Small intestine (tissue), 7 donors: ENCODE results near the gene CRYGA. TPM values are rescaled to one million over a fixed set of nuclear protein-coding genes. Genes with fewer than 3 reads are reported as not detected.

Experiments
- DNase-seq, 2 donors: peaks; one replicate each; pipeline versions ENCODE4 v3.0.0 to v3.0.0-alpha.2; 2013
- FAIRE-seq: peaks from 2 replicates; lab custom pipeline; 2012; peaks lifted over from hg19 to GRCh38; lab: Jason Lieb, UNC
- H3K27ac ChIP-seq, 3 donors: one replicate each; pipeline ENCODE4 v1.5.1; 2013; ENCODE audit warnings: low read length in 2 of 3, mild to moderate bottlenecking in 2 of 3, control low read depth in 1 of 3, inconsistent platforms in 1 of 3, low read depth in 1 of 3, moderate library complexity in 1 of 3
- H3K27me3 ChIP-seq, 3 donors: one replicate each; pipeline ENCODE4 v1.6.1; 2013; ENCODE audit warnings: low read length in 3 of 3, inconsistent platforms in 1 of 3; ENCODE audit not compliant: control insufficient read depth in 3 of 3, insufficient read depth in 3 of 3
- H3K36me3 ChIP-seq, 3 donors: one replicate each; pipeline ENCODE4 v1.6.1; 2013; ENCODE audit warnings: low read length in 3 of 3, inconsistent platforms in 1 of 3, low read depth in 1 of 3, mild to moderate bottlenecking in 1 of 3, moderate library complexity in 1 of 3; ENCODE audit not compliant: control insufficient read depth in 3 of 3, insufficient read depth in 2 of 3
- H3K4me1 ChIP-seq, 3 donors: one replicate each; pipeline ENCODE4 v1.6.1; 2013; ENCODE audit warnings: low read length in 2 of 3, inconsistent platforms in 1 of 3, low read depth in 1 of 3, mild to moderate bottlenecking in 1 of 3, moderate library complexity in 1 of 3; ENCODE audit not compliant: control insufficient read depth in 3 of 3, insufficient read depth in 2 of 3
- H3K4me3 ChIP-seq, 3 donors: one replicate each; pipeline ENCODE4 v1.5.1; 2013; ENCODE audit warnings: low read length in 3 of 3, control low read depth in 1 of 3, inconsistent platforms in 1 of 3, low read depth in 1 of 3, mild to moderate bottlenecking in 1 of 3, moderate library complexity in 1 of 3
- H3K9me3 ChIP-seq, 2 donors: one replicate each; pipeline ENCODE4 v1.6.1; 2013; ENCODE audit warnings: low read depth in 1 of 2, low read length in 1 of 2; ENCODE audit not compliant: control insufficient read depth in 2 of 2, insufficient read depth in 1 of 2
- WGBS, 3 donors: extraction: QIAGEN DNeasy Blood & Tissue Kit; methylation state at CpG; one replicate each; pipeline ENCODE4 v1.1.7; 2013; 5-methylcytosine and 5-hydroxymethylcytosine counted together
- polyA plus RNA-seq, 4 donors: library from polyadenylated mRNA; stranded (reverse) in 3 of 4; unstranded in 1 of 4; fragments of 200-250 nt in 3 of 4; fragments of 120-200 nt in 1 of 4; gene quantifications; one replicate each; pipeline versions ENCODE4 v1.2.1 to v1.2.3, GENCODE V29; 2013
- donor health status: healthy with polysubstance abuse.
- donor health status: control.
- donor health status: control.
- donor health status: Bipolar disorder and iron deficiency.
- donor health status: healthy.

Gene CRYGA
- polyA plus RNA-seq, 4 donors: not detected

GRCh38 chr2:208175840-208176153 is 12.4 kb upstream of the CRYGA start:
- Histone ChIP-seq H3K9me3 (no peaks in the 10 kb centered on the region), H3K27me3 (no peaks in the 10 kb centered on the region), H3K4me3 (no peak overlapping the region), H3K4me1 (no peaks in the 10 kb centered on the region), H3K36me3 (no peaks in the 10 kb centered on the region), H3K27ac (no peak overlapping the region)
- WGBS, 3 donors: 72 to 83% (median 77%) methylated on average over 6 of the region's 6 CpGs
- no peak for DNase-seq
- no peak for FAIRE-seq

DNA sequence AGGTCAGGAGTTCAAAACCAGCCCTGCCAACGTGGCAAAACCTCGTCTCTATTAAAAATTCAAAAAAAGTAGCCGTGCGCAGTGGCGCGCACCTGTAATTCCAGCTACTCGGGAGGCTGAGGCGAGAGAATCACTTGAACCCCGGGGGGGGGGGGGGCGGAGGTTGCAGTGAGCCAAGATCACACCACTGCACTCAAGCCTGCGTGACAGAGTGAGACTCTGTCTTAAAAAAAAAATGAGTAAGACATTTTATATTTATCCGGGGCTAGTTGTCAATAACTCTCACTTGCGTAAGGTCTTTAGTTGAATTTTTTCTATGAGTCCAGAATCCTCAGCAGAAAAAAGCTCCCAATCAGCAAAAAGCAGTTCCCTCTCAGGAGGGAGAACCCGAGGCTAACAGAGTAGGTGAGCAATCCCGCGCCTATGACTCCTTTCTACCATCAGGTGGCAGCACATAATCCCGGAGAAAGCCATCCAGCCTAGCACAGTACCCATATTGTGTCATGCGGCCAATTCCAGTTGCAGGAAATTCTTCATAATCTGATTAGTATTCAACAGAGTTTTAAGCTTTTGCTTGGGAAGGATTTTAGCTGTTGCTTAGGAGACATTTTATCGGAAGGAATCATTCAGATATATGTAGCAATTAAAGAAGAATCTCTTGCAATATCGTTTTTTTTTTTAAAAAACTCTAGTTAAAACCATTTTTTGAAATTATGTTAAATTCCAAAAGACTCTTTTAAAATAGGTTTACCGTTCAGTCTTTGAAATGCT is 11.9 kb upstream of the CRYGA start:
- DNase-seq (peak; percentile 80 to 88), FAIRE-seq (no peak)
- H3K9me3 ChIP-seq: no peaks in the 10 kb centered on the region
- H3K4me1 ChIP-seq: no peaks in the 10 kb centered on the region
- 35 to 42% (median 40%) methylated on average over 20 to 21 of the region's 21 CpGs for WGBS, 3 donors
- H3K36me3 ChIP-seq: no peaks in the 10 kb centered on the region
- H3K27me3 ChIP-seq: no peaks in the 10 kb centered on the region
- no peak overlapping the region for H3K27ac ChIP-seq
- no peak overlapping the region for H3K4me3 ChIP-seq

DNA sequence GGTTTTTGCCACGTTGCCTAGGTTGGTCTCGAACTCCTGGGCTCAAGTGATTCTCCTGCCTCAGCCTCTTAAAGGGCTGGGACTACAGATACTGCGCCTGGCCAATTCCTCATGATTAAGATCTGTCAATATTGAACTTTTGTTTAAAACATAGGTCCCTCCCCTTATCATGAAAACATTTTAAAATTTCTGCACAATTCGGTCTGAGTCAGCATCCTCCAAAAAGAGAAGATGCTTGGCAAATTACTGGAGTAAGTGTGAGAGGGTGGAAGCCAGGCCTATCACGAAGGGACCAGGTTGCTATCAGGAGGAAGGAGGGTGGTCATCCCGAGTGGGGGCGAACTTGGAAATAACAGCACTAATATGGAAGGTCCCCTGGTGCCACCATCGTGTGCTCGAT is 10.8 kb upstream of the CRYGA start:
- no peak for DNase-seq
- H3K36me3 ChIP-seq: no peaks in the 10 kb centered on the region
- 79 to 83% (median 82%) methylated on average over 9 of the region's 9 CpGs for WGBS, 3 donors
- H3K9me3 ChIP-seq: no peaks in the 10 kb centered on the region
- no peak overlapping the region for H3K4me3 ChIP-seq
- H3K27ac ChIP-seq: no peak overlapping the region
- no peak for FAIRE-seq
- H3K27me3 ChIP-seq: no peaks in the 10 kb centered on the region
- H3K4me1 ChIP-seq: no peaks in the 10 kb centered on the region

DNA sequence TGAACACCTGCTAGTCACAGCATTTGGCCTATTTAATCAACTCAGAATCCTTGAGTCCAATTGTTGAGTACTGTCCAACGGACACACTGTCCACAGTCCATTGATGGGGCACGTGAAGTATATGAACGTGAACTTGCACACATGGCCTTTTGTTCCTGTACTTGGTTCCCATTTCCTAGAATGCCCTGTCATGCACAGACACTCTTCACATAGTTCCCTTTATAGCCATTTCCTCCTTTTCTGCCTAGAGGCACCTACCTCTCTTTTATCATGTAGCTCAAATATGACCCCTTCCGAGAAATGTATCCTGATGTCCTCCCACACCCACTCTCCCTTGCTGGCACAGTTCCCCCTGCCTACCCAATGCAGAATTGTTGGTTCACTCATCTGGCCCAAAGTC is 8.7 kb upstream of the CRYGA start:
- Histone ChIP-seq H3K27ac (no peak overlapping the region), H3K9me3 (no peaks in the 10 kb centered on the region), H3K4me3 (no peak overlapping the region), H3K27me3 (no peaks in the 10 kb centered on the region), H3K36me3 (no peaks in the 10 kb centered on the region), H3K4me1 (no peaks in the 10 kb centered on the region)
- 59 to 71% (median 66%) methylated on average over 4 of the region's 4 CpGs for WGBS, 3 donors
- DNase-seq (no peak), FAIRE-seq (no peak)

DNA sequence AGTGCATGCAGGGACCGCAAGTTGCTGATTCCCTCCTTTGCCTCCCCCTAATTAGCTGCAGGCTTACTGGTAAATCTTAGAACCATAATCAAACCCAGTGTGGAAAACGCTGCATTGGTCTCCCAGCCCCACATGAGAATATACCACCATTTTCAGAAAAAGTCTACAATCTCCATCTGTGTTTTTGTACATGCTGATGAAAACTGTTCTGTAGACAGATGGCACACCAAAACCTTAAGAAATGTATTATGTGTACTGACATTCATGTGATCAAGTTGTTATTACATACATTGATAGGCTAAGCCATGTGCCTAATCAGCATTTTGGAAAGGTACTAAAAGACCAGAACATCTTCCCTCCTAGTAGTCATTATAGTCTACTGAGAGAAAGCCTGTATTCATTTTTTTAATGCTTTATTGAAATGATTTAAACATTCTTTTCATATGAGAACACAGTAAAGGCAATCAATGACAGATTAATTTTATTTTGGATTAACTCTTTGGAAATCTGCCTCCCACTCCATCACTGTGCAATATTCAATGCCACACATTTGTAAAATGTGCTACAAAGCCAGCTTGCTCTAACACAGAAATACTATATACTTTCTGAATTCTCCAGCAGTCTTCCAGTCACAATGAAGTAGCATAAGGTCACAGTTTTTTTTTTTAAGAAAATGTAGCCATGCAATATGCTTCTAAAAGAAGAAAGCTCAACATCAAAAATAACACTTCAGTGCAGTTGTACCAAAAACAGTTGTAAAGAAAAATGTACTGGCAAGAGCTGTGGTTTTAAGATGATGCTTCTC is 1.8 kb upstream of the CRYGA start:
- Histone ChIP-seq H3K4me1 (no peaks in the 10 kb centered on the region), H3K36me3 (no peaks in the 10 kb centered on the region), H3K27ac (no peak overlapping the region), H3K27me3 (peaks cover 0 to 4% (median 0%) of the 10 kb centered on the region in 3 donors), H3K9me3 (no peaks in the 10 kb centered on the region), H3K4me3 (no peak overlapping the region)
- WGBS, 3 donors: 86 to 90% (median 88%) methylated on average over 2 of the region's 2 CpGs
- FAIRE-seq (no peak), DNase-seq (no peak)

- Histone ChIP-seq H3K9me3 (peaks cover 0 to 4% of the 10 kb centered on the region in 2 donors), H3K27me3 (no peaks in the 10 kb centered on the region), H3K4me1 (no peaks in the 10 kb centered on the region), H3K4me3 (no peak overlapping the region), H3K36me3 (no peaks in the 10 kb centered on the region), H3K27ac (no peak overlapping the region)
- WGBS, 3 donors: 66 to 74% (median 66%) methylated on average over 2 of the region's 2 CpGs
- DNase-seq: no peak
- no peak for FAIRE-seq
Observed at GRCh38 chr2:208156439-208156838, 7.0 kb downstream of the CRYGA start.

- Histone ChIP-seq H3K4me3 (no peak overlapping the region), H3K36me3 (no peaks in the 10 kb centered on the region), H3K27me3 (no peaks in the 10 kb centered on the region), H3K9me3 (peaks cover 0 to 4% of the 10 kb centered on the region in 2 donors), H3K27ac (no peak overlapping the region), H3K4me1 (no peaks in the 10 kb centered on the region)
- no peak for FAIRE-seq
- no peak for DNase-seq
Observed at GRCh38 chr2:208153156-208153555, 10.2 kb downstream of the CRYGA start.

DNA sequence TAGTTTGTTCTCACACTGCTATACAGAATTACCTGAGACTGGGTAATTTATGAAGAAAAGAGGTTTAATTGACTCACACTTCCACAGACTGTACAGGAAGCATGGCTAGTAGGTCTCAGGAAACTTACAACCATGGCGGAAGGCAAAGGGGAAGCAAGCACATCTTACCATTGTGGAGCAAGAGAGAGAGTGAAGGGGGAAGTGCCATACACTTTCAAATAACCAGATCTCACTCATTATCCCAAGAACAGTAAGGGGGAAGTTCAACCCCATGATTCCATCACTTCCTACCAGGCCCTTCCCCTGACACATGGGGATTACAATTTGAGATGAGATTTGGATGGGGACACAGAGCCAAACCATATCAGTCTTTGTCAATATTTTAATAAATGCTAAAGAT is 12.4 kb downstream of the CRYGA start:
- WGBS, 3 donors: 81 to 100% (median 94%) methylated on average over 1 of the region's 1 CpG

More for the DNA sequence above, 12.4 kb downstream of the CRYGA start:
- no peaks in the 10 kb centered on the region for H3K27me3 ChIP-seq
- H3K27ac ChIP-seq: no peak overlapping the region
- FAIRE-seq: no peak
- DNase-seq: no peak
- H3K4me1 ChIP-seq: no peaks in the 10 kb centered on the region
- H3K36me3 ChIP-seq: no peaks in the 10 kb centered on the region
- H3K9me3 ChIP-seq: peaks cover 0 to 4% of the 10 kb centered on the region in 2 donors
- no peak overlapping the region for H3K4me3 ChIP-seq
